ENCODE results near the gene HERC5.
"Not testable (repeated sequence)": the region's sequence is repeated elsewhere in the genome, so short reads cannot be mapped to it uniquely, and the experiment has no call there.

Gene HERC5

DNA sequence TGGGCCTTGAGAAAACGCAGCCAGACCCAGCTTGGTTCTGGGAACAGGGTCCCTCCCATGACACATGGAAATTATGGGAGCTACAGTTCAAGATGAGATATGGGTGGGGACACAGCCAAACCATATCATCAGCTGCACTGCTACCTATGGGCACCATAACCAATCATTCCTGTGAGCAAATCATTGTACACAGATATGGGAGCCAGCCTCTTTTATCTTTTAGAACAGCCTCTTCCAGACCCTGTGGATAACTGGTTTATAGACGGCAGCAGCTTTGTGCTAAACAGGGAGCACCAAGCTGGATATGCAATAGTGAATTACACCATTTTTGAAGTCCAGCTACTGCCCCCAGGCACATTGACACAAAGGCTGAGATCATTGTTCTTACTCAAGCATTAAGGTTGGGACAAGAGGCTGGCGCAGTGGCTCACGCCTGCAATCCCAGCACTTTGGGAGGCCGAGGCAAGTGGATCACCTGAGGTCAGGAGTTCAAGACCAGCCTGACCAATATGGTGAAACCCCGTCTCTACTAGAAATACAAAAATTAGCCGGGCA lies 8.6 kb upstream of the HERC5 start:
- not testable (repeated sequence) for DNase-seq (ENCODE audit: low read depth)

DNA sequence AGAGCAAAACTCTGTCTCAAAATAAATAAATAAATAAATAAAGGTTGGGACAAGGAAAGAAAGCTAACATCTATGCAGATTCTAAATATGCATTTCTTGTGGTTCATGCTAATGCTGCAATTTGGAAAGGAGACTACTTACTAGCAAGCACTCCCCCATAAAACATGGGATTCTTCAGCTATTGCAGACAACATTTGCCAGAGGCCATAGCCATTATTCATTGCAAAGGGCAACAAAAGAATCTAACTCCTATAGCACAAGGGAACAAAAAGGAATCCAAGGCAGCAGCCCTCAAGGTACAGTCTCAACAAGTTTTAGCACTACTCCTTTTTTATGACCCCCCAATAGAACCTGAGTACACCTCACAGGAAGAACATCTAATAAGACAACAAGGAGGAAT lies 8.0 kb upstream of the HERC5 start:
- no peak for DNase-seq (ENCODE audit: low read depth)

DNA sequence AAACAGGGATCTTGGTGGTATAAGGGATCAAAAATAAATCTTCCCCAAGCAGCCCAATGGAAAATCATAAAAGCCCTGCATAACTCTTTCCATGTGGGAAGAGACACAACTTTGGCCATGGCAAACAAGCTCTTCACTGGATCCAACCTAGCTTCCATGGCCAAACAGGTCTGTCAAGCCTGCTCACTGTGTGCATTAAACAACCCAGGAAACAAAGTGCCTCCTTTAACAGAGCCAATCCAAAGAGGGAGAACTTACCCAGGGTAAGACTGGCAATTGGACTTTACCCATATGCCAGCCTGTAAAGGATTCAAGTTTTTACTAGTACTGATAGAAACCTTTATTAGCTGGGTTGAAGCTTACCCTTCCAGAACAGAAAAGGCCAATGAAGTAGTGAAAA lies 7.6 kb upstream of the HERC5 start:
- DNase-seq (ENCODE audit: low read depth) = no peak

DNA sequence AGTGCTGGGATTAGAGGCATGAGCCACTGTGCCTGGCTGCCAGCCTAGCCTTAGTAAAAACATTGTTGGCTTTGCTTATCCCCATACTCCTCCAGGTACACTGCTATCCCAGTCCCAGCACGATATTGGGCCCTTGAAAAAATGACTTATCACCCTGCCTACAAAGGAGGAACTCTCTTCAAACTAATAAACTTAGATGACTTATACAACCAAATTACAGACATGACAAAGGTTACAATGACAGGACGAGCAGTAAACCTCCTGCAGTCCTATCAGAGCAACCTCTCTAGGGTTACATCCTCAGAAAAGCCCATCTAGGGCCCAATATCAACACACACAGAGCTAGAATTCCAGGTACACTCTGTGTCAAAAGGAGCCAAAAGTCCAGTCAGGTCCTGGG lies 5.7 kb upstream of the HERC5 start:
- no peak for DNase-seq (ENCODE audit: low read depth)

DNA sequence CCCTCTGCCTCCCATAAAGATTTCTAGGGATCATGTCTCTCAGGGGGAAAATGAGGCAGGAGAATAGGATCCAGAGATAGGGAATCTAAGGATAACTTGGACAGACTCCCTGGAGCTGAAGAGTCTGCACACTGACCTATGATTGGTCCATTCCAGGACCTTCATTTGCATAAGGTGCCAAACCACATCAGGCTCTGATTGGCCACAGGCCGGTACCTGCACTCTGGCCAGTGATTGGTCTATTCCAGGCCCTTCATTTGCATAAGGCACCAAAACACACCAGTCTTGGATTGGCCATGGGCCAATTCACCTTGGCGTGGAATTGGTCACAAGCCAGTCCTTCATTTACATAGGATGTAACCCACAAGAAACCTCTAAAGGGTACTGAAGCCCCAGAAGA lies 4.0 kb upstream of the HERC5 start:
- DNase-seq (ENCODE audit: low read depth) = no peak

DNA sequence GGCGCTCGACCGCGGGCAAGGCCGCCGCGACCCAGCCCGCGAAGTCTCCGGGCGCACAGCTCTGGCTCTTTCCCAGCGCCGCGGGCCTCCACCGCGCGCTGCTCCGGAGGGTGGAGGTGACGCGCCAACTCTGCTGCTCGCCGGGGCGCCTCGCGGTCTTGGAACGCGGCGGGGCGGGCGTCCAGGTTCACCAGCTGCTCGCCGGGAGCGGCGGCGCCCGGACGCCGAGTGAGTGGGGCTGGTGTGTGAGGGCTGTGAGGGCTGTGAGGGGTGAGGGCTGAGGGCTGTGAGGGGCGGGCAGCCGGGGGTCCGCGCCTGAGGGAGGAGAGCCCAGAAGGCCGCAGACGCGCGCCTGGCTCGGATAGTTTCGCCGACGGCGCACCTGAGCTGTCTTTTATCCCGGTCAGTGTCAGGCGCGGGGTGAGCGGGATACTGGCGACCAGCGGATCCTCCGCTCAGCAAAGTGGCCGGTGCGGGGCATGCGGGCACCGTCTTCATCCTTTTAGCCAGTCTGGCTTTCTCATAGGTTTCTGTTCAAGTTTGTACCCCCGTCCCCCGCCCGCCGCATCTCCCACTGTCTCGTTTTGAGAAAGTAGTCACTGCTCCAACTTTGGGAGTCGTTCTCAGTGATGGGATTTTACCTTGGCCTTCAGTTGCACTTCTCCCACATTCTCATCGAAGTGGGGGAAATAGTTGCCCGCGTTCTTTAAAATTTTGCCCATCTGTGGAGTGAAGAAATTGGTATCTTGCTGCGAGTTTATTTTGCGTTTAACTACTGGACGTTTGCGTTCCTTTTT lies 586 bp downstream of the HERC5 start:
- DNase-seq (ENCODE audit: low read depth) = no peak

DNA sequence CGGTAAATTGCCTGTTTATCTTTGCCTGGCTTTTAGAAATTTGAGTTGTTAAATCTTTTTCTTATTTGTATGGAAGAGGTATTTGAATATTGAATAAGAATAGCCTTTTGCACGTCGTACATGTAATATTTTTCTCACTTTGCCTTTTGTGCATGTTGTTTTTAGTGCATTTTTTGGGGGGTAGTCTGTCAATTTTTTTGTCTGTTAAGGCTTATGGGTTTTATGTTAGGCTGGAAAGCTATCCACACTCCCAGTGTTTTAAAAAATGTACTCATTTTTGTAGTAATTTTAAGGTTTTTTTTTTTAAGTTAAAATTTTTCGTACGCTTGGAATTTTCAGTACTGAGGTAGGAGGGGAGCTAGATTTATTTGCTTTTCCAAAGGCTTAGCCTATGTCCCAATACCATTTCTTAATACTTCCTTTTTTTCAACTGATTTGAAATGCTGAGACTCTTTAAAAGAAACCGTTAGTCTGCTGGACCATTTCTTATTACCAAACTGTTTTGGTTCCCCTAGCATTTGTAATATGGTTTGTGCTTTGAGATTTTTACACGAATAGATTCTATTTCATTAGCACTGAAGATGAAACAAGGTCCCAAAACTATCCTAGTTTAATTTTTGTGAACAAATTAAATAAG lies 1.3 kb downstream of the HERC5 start:
- no peak for DNase-seq (ENCODE audit: low read depth)

DNA sequence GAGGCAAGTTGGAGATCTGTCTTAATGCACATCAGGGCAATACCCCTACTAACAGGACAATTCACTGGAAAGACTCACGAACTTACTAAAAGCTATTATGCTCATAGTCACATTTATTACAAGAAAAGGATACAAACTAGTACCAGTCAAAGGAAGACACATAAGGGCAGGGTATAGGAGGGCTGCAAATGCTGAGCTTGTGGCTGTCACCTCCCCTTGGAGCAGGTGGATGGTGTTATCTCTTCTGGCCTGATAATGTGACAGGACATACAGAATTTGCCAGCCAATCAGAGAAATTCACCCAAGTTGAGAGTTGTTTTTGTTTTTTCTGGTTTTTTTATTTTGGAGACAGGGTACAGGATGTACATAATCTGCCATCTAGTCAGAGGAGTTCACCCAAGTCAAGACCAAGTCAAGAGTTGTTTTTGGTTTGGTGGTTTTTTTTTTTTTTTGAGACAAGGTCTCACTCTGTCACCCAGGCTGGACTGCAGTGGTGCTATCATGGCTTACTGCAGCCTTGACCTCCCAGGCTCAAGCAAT lies 8.8 kb downstream of the HERC5 start:
- no peak for DNase-seq (ENCODE audit: low read depth)

DNA sequence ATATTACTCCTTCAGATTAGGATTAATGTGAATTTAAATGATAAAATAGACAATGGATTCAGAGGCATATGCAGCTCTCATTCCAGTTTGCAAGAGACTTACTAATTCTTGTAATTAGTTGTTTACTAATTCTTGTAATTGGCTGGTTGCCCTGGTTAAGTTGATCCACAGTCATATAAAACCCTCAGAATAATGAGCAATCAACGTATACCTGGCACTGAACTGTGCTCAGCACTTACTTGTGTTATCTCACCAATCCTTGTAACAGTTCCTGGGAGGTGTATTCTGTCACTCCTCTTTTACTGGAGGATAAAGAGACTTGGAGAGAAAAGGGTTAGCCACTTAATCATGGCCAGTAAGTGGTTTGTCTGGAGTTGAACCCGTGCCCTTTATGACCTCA lies 10.5 kb downstream of the HERC5 start:
- no peak for DNase-seq (ENCODE audit: low read depth)

DNA sequence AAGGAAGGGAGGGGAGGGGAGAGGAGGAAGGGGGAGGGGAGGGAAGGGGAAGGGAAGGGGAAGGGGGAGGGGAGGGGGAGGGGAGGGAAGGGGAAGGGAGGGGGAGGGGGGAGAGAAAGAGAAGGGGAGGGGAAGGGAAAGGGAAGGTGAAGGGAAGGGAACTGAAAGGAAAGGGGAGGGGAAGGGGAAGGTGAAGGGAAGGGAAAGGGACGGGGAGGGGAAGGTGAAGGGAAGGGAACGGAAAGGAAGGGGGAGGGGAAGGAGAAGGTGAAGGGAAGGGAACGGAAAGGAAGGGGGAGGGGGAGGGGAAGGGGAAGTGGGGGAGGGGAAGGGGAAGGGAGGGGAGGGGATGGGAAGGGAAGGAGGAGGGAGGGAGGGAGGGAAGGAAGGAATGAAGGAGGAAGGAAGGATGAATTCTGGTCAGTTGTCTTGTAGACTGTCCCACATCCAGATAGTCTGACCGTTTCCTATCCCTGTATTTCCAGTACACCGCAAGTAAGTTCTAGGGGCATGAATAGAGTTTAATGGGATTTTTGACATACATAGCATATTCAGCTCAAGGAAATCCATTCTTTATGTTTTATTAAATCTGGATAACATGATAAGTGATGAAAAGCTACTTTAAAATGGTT lies 20.4 kb downstream of the HERC5 start:
- no peak for DNase-seq (ENCODE audit: low read depth)

DNA sequence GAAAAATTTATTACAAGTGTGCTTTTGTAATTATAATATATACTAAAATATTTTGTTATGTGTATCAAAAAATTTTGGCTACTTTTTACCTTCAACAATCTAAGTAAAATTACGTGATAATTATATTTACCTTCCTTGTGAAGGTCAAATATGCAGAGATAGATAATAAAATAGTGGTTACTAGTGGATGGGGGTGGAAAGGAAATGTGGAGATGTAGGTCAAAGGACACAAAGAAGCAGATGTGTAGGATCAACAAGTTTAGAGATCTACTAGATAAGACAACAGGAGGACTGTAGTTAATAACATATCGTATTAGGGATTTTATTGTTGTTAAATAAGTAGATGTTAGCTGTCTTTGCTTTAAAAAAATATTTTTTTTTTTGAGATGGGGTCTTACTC lies 21.3 kb downstream of the HERC5 start:
- DNase-seq (ENCODE audit: low read depth) = no peak

DNA sequence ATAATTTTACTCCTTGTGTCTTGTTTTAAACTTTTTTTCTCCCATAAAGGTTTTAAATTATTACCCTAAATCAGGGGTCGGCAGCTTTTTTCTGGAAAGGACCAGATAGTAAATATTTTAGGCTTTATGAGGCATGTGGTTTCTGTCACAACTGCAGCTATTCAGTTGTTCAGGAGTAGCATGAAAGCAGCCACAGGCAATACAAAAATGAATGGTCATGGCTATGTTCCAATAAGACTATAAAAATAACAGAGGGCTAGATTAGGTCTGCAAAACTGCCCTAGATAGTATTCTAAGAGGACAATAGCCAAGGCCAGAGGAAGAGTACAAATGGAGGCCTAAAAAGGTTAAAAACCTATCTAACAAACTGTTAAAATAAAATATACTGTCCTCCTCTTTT lies 24.6 kb downstream of the HERC5 start:
- DNase-seq (ENCODE audit: low read depth) = no peak

DNA sequence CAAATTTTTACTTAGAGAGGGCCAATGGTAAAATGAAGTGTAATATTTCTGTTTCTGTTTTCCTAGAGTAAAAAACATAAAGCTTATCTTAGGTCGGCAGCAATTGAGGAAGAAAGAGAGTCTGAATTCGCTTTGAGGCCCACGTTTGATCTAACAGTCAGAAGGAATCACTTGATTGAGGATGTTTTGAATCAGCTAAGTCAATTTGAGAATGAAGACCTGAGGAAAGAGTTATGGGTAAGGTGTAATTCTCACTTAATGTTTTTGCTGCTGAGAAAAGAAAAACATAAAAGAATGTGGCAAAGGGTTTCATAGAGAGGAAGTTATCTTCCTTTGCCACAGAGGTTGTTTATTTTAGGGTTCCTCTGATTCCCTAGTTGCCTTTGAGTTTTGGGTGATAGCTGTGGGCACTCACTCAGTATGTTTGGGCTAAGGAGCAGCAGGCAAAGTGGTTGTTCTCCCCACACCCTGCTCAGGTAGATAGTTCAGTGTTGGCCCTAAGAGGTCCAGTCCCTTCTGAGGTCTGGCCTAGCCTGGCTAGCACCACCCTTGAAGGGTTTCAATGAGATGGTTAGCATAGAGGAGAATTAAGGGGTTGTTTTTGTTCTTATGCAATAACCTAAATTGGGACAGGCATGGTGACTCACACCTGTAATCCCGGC lies 32.3 kb downstream of the HERC5 start:
- DNase-seq (ENCODE audit: low read depth) = no peak

DNA sequence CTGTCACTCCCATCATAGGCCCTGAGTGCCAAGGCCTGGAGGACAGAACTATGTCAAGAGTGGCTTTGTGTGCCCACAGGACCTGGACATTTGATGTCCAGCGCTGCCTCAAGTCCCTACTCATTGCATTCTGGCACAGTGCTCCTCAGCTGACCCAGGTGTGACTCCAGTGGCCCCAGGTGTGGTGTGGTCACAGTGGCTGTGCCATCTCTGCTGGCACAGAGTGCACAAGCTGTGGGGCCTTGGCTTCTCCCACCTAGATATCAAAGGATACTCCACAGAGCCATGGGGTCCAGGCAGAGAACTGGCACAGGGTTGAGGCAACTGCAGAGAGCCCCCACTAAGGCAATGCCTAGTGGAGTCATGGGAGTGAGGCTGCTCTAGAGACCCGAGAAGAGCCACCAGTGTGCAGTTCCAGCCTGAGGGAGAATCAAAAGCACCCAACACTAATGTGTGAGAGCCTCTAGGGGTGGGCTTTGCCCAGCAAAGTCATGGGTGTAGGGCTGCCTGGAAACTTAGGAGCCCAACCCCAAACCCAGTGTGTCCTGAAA lies 41.0 kb downstream of the HERC5 start:
- DNase-seq (ENCODE audit: low read depth) = no peak

DNA sequence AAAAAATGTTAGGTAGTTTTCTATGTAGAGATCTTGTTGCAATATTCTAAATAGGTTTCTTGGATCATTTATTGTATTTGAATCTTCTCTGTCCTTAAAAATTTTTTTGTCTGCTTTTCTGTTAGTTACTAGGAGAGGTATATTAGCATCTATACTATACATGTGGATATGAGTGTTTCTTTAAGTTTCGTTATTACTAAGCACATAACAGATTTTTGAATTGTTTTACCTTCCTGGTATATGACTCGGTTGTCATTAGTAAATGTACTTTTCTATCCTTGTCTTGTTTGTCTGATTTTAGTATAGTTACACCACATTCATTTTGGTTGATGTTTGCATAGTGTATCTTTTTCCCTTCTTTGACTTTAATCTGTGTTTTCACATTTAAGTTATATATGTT lies 46.4 kb downstream of the HERC5 start:
- no peak for DNase-seq (ENCODE audit: low read depth)

DNA sequence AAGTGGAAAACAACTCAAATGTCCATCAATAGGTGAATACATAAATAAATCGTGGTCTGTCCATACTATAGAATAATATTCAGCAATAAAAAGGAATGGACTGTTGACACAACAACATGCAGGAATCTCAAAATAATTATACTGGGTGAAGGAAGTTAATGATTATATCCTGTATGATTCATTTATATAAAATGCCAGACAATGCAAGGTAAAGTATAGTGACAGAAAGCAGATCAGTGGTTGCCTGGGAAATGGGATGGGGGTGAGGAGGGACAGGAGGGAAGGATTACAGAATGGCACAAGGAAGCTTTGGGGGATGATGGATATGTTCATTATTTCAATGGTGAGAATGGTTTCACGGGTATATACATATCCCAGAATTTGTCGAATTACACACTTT lies 54.3 kb downstream of the HERC5 start:
- no peak for DNase-seq (ENCODE audit: low read depth)

DNA sequence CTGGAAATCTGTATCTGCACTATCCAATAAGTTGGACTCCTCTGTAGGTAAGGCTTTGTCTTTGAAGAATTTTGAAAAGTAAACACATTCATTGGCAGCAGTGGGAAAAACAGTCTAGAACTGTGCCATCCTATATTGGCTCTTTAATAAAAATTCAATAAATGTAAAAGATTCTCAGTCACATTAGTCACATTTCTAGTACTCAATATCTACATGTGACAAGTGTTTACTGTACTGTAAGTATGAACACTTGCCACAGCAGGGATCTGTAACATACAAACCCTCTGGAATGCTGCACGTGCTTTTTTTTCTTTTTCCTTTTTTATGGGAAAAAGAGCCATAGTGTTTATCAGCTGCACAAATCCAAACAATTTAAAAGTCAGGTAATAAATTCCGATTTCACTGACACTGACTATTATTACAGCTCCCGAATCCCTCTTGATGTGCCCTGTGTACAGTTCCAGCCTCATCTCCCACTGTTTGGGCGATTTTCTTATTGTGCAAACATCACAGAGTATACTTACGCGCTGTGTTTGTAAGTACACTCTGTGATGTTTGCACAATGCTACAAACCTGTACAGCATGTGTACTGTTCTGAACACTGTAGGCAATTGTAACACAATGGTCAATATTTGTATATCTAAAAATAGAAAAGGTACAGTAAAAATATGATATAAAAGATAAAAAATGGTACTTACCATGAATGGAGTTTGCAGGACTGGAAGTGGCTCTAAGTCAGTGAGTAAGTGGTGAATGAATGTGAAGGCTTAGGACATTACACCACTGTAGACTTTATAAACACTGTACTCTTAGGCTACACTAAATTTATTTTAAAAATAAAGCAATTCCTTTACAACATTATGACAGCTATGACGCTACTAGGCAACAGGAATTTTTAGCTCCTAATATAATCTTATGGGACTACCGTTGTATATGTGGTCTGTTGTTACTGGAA lies 57.9 kb downstream of the HERC5 start:
- DNase-seq (ENCODE audit: low read depth) = no peak

DNA sequence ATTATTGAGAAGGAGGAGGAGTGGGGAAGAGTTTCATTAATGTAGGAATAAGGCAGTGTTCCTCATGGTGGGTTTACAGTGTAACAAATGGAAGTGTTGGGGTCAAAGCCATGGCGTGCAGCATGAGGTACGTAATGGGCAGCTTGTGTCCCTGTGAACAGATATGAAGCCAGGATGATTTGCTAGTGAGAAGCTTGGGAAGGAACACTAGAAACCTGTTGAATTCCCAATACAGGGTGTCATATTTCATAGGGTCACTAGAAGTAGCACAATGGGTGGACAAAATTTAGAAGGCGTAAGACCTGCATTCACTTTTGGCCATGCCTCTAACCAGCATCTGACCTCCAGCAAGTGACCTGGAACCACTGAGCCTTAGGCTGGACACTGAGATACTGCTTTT lies 59.8 kb downstream of the HERC5 start:
- no peak for DNase-seq (ENCODE audit: low read depth)

DNA sequence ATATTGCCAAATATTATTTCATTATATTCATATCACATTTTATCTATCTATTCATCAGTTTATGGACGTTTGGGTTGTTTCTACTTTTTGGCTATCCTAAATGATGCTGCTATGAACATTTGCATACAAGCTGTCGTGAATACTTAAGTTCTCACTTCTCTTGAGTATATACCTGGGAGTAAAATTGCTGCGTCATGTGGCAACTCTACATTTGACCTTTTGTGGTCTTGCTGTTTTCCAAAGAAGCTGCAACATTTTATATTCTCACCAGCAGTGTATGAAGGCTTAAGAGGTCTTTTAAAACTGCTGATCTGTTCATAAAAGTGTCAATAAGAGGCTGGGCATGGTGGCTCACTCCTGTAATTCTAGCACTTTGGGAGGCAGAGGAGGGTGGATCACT lies 60.9 kb downstream of the HERC5 start:
- no peak for DNase-seq (ENCODE audit: low read depth)

DNA sequence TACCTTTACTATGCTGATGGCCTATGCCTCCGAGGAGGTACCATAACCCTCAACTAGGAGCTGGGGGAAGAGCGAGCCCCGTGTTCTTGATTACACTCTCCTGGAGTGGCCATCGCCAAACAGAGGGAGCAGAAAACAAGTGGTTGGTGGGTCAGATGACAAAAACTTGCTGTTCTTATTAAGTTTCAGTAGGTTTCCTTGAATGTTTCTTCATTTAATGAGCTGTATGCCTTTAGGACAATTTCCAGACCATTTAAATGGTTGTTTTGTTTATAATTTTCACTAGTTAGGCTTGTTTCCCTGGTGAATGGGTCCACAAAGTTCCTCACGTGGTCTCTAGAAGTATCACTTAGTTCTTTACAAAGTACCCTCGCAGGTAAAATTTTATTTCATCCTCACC lies 62.0 kb downstream of the HERC5 start:
- DNase-seq (ENCODE audit: low read depth) = no peak
